Brain microvascular endothelial cell (primary cell): ENCODE results near the gene TNFSF15.
"Not testable (repeated sequence)": the region's sequence is repeated elsewhere in the genome, so short reads cannot be mapped to it uniquely, and the experiment has no call there.

Source experiments
- DNase-seq: peaks from one replicate; pipeline ENCODE4 v3.0.0-alpha.2; 2020
- H3K27ac ChIP-seq: fragments of 250-450 bp; sonication (Bioruptor Pico); 2 replicates; pipeline ENCODE4 v1.5.1; 2020; ENCODE audit warnings: mild to moderate bottlenecking, moderate library complexity
- H3K27me3 ChIP-seq: fragments of 250-450 bp; sonication (Bioruptor Pico); replicated peaks from 2 replicates; pipeline ENCODE4 v1.5.1; 2020; ENCODE audit warnings: mild to moderate bottlenecking
- H3K36me3 ChIP-seq: fragments of 250-450 bp; sonication (Bioruptor Pico); replicated peaks from 2 replicates; pipeline ENCODE4 v1.5.1; 2020; ENCODE audit warnings: mild to moderate bottlenecking
- H3K4me3 ChIP-seq: 2 replicates; pipeline ENCODE4 v1.5.1; 2011; ENCODE audit warnings: low read depth, mild to moderate bottlenecking, control low read depth, low read length, moderate library complexity
- in situ Hi-C: cut with HindIII; loops from 2 replicates; pipeline ENCODE4 v1.10.0; 2017; ENCODE audit warnings: low sequenced_read_pairs, low pct_ligation_motif_present
- TF ChIP-seq, protein P1 (sequence below): IDR thresholded peaks from 2 replicates; pipeline ENCODE4 v1.5.1; 2011; ENCODE audit warnings: low read depth, mild to moderate bottlenecking, moderate library complexity, low read length, control low read depth, inconsistent platforms; ENCODE audit errors: missing control alignments

The TNFSF15 gene

DNA sequence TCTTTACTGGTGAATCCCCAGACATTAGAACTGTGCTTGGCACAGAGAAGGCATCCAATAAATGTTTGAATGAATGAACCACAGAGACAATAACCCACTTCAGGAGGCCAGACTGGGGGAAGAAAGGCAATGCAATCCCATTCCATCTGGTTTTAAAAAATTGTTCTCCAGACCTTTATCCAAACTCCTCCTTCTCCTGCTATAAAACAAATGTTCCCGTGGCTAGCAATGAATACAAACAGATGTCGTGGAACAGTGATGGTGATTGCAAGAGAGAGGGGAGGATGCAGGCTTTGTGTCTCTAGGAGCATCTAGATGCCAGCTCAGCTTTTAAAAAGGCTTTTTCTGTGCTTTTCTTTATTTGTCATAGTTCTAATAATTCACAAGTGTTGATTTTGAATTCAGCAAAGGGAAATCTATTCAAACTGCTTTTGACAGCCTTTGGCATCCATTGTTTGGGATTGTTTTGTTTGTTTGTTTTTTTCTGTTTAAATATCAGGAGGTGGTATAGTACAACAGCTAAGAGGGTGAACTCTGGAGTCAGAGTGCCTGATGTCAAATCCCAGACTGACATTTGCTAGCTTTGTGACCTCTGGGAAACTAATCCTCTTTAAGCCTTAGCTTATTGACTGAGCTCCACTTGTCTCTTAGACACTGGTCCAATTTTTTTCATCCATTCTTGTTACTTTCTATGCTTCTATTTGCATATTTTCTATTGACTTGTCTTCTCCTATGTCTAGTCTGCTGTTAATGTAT is 59.1 kb downstream of the TNFSF15 start:
- H3K36me3 ChIP-seq = no peaks in the 10 kb centered on the region
- no peak for DNase-seq
- TF ChIP-seq, protein P1, sequence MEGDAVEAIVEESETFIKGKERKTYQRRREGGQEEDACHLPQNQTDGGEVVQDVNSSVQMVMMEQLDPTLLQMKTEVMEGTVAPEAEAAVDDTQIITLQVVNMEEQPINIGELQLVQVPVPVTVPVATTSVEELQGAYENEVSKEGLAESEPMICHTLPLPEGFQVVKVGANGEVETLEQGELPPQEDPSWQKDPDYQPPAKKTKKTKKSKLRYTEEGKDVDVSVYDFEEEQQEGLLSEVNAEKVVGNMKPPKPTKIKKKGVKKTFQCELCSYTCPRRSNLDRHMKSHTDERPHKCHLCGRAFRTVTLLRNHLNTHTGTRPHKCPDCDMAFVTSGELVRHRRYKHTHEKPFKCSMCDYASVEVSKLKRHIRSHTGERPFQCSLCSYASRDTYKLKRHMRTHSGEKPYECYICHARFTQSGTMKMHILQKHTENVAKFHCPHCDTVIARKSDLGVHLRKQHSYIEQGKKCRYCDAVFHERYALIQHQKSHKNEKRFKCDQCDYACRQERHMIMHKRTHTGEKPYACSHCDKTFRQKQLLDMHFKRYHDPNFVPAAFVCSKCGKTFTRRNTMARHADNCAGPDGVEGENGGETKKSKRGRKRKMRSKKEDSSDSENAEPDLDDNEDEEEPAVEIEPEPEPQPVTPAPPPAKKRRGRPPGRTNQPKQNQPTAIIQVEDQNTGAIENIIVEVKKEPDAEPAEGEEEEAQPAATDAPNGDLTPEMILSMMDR = no peak
- no peak overlapping the region for H3K27ac ChIP-seq
- H3K4me3 ChIP-seq = no peak overlapping the region
- in situ Hi-C loops = loop anchor here (25.0 kb wide), 1 partner anchor 166 kb away; no protein-coding TSS in a partner anchor
- no peaks in the 10 kb centered on the region for H3K27me3 ChIP-seq

DNA sequence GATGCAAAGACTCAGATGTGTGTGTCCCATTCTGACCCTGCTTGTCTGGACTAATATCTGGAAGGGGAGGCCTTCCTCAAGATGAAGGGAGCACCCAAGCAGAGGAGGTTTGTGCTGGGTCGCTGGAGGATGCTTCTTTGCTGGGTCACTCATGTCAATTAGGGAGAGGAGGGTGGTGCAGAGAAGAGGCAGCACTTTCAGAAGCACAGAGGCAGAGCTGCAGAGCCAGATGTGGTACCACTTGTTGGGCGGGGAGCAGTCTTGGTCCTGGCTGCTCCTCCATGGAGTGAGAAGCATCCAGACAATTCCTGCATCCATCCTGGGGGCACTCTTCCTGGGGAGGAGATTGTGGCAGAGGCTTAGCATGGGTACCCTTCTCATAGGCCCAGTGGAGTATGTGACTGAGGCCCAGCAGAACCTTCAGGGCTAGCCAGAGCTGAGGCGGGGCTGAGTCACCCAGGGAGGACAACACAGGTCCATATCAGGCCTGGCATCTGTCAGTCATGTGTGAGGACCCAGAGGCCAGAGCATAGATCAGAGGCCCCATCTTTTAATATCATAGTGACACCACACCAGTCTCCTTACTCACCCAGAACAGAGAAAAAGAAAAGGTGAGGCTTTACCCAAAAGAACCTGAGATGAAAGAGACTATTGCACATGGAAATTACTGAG is 59.8 kb downstream of the TNFSF15 start:
- H3K4me3 ChIP-seq = no peak overlapping the region
- in situ Hi-C loops = loop anchor here (25.0 kb wide), 1 partner anchor 166 kb away; no protein-coding TSS in a partner anchor
- H3K27me3 ChIP-seq = no peaks in the 10 kb centered on the region

DNA sequence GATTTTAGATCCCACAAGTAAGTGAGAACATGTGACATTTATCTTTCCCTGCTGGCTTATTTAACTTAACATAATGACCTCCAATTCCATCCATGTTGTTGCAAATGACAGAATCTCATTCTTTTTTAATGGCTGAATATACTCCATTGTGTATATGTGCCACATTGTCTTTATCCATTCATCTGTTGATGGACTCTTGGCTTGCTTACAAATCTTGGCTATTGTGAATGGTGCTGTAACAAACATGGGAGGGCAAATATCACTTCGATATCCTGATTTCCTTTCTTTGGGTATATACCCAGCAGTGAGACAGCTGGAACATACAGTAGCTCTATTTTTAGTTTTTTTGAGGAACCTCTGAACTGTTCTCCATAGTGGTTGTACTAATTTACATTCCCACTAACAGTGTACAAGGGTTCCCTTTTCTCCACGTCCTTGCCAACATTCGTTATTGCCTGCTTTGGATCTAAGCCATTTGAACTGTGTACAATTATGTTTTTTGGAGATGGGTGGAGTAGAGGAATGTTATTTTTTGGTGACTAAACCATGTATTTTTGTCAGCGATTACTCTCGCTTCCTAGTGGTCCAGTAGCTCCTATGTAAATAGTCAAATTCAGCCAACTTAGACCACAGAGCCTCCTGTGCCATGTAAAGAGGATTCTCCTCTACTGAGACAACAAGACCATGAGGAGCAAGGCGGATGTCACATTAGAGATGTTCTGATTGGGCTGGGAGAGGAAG is 60.6 kb downstream of the TNFSF15 start:
- Histone ChIP-seq H3K27ac (no peak overlapping the region), H3K4me3 (no peak overlapping the region), H3K36me3 (no peaks in the 10 kb centered on the region), H3K27me3 (no peaks in the 10 kb centered on the region)
- DNase-seq = peak; percentile 7
- TF ChIP-seq, protein P1 = no peak
- in situ Hi-C loops = loop anchor here (25.0 kb wide), 1 partner anchor 167 kb away; no protein-coding TSS in a partner anchor

More for the DNA sequence above, 59.8 kb downstream of the TNFSF15 start:
- H3K27ac ChIP-seq = no peak overlapping the region
- TF ChIP-seq, protein P1 = no peak
- no peaks in the 10 kb centered on the region for H3K36me3 ChIP-seq
- no peak for DNase-seq

DNA sequence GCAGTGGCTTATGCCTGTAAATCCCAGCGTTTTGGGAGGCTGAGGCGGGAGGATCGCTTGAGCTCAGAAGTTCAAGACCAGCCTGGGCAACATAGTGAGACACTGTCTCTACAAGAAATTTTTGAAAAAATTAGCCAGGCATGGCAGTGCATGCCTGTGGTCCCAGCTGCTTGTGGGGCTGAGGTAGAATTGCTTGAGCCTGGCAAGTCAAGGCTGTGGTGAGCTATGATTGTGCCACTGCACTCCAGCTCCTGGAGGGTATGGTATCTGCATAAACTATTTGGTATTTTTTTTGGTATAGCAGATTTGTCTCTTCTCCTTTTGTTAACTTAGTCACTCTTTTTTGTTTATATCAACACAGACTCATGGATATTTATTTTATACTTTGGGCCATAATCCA is 62.4 kb downstream of the TNFSF15 start:
- no peaks in the 10 kb centered on the region for H3K27me3 ChIP-seq
- no peak for DNase-seq
- in situ Hi-C loops = loop anchor here (25.0 kb wide), 1 partner anchor 169 kb away; no protein-coding TSS in a partner anchor
- no peaks in the 10 kb centered on the region for H3K36me3 ChIP-seq
- TF ChIP-seq, protein P1 = no peak
- H3K27ac ChIP-seq = no peak overlapping the region
- no peak overlapping the region for H3K4me3 ChIP-seq

DNA sequence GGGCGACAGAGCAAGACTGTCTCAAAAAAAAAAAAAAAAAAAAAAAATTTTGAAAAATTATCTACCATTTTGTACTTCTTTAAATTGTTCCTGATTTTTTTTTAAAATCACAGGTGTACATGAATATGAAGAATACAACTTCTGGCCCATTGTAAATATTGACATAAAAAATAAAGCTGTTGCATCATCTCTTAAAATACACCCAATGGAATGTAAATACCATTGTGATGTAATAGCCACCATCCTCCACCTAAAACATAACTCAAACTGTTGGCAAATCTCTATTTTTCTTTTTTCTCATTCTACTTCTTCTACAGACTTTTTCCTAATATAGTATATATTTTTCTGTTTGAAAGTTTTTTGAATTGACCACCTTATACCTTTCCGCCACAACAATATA is 62.9 kb downstream of the TNFSF15 start:
- Histone ChIP-seq H3K4me3 (no peak overlapping the region), H3K36me3 (no peaks in the 10 kb centered on the region), H3K27me3 (no peaks in the 10 kb centered on the region), H3K27ac (no peak overlapping the region)
- in situ Hi-C loops = loop anchor here (25.0 kb wide), 1 partner anchor 169 kb away; no protein-coding TSS in a partner anchor
- TF ChIP-seq, protein P1 = no peak
- no peak for DNase-seq

DNA sequence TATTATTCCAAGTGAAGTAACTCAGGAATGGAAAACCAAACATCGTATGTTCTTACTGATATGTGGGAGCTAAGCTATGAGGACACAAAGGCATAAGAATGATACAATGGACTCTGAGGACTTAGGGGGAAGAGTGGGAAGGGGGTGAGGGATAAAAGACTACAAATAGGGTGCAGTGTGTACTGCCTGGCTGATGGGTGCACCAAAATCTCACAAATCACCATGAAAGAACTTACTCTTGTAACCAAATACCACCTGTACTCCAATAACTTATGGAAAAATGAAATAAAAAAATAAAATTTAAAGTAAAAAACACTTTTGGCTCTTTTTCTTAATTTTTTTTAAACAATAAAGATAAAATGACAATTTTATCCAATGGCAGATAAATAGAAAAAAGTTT is 64.3 kb downstream of the TNFSF15 start:
- not testable (repeated sequence) for H3K36me3 ChIP-seq, DNase-seq, H3K27me3 ChIP-seq, H3K27ac ChIP-seq, H3K4me3 ChIP-seq
- in situ Hi-C loops = loop anchor here (25.0 kb wide), 1 partner anchor 171 kb away; no protein-coding TSS in a partner anchor
